ENCODE results near the gene MYO1E.

GRCh38 chr15:59186501-59186900, 186.2 kb downstream of the MYO1E start:
- no peak for TF ChIP-seq CTCF (IDR thresholded peaks at IDR 0.05)
- no peak for TF ChIP-seq EP300 (IDR thresholded peaks at IDR 0.05)
- TF ChIP-seq POLR2A (IDR thresholded peaks at IDR 0.05): no peak
